Caki2 (cell line): Measurements from ENCODE around the gene GRK1. TPM values are rescaled to one million over a fixed set of nuclear protein-coding genes. Genes with fewer than 3 reads are reported as not detected.

ENCODE experiments used
- DNase-seq: peaks from one replicate; pipeline ENCODE4 v3.0.0-alpha.2; 2015; ENCODE audit warnings: low read depth
- in situ Hi-C: cut with HindIII; loops from 2 replicates; pipeline ENCODE4 v1.10.0; 2016; ENCODE audit warnings: low sequenced_read_pairs, low pct_unique_long_range_greater_than_20kb, mixed read lengths
- total RNA-seq: library from RNA; depleted of rRNA; stranded (reverse); fragments of >200 nt; shearing (Covaris generic); gene quantifications from 2 replicates; pipeline ENCODE4 v1.2.3, GENCODE V29; 2014; ENCODE audit warnings: low replicate concordance

Gene GRK1
- total RNA-seq, 1 experiment from 2014 or later = not detected

GRCh38 chr13:113657851-113658741 lies 8.9 kb upstream of the GRK1 start, which contains the start of gene ATP4B:
ATP4B (minus strand) TSS chr13:113658198; CDS start chr13:113658144, 54 bp downstream.
- no peak for DNase-seq
- in situ Hi-C loops = no loop called here

DNA sequence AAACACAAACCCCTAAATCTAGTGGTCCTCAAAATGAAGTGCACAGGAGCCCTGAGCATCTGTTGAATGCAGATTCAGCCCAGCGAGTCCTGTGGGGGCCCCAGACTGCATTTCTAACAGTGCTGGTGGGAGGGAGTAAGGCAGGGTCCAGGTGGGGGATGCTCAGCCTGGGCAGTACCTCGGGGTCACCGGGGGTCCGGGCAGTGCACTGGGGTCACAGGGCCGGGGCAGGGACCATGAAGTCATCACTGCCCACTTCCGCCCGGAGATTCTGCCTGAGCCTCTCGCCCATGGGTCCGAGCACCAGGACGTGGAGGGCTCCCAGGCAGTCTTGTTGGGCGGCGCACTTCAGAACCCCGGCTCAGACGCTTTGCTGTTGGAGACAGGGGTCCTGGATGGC lies 8.2 kb upstream of the GRK1 start:
- no peak for DNase-seq
- in situ Hi-C loops = no loop called here

- in situ Hi-C loops = no loop called here
- no peak for DNase-seq
These were observed 7.7 kb upstream of the GRK1 start for GRCh38 chr13:113659337-113659736.

DNA sequence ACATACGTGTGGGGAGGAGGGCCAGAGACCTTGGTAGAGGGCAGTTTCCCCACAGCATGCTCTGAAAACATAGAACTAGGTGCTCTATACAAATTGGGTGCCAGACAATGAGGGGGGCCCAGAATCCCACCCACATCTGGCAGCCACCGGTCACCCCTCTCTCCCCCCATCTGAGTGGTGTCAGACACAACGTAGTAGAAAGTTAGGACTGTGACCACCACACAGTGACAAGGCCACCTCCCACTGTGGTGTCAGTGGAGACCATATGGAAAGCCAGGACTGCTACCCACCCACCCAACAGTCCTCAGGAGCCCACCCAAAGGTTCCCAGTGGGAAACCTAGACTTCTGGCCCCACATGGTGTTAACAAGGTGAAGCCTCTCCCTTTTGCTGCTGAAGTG lies 7.0 kb upstream of the GRK1 start:
- DNase-seq = no peak
- in situ Hi-C loops = no loop called here

- in situ Hi-C loops = no loop called here
- DNase-seq = no peak
These were observed 5.5 kb upstream of the GRK1 start for GRCh38 chr13:113661509-113661908.

DNA sequence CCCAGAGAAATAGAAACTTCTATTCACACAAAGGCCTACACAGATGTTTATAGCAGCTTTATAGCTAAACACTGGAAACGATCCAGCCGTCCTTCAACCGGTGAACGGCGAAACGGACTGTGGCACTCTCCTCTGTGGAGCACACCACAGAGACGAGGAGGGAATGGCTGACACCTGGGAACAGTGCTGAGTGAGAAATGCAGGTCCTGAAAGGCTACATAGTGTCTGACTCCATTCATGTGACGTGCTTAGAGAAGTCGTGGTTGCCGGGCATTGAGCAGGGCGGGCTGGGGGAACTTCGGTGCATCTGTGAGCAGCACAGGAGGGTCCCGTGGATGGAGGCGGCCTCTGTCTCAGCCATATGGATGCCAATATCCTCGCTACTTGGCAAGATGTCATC lies 3.1 kb upstream of the GRK1 start:
- in situ Hi-C loops = no loop called here
- no peak for DNase-seq

DNA sequence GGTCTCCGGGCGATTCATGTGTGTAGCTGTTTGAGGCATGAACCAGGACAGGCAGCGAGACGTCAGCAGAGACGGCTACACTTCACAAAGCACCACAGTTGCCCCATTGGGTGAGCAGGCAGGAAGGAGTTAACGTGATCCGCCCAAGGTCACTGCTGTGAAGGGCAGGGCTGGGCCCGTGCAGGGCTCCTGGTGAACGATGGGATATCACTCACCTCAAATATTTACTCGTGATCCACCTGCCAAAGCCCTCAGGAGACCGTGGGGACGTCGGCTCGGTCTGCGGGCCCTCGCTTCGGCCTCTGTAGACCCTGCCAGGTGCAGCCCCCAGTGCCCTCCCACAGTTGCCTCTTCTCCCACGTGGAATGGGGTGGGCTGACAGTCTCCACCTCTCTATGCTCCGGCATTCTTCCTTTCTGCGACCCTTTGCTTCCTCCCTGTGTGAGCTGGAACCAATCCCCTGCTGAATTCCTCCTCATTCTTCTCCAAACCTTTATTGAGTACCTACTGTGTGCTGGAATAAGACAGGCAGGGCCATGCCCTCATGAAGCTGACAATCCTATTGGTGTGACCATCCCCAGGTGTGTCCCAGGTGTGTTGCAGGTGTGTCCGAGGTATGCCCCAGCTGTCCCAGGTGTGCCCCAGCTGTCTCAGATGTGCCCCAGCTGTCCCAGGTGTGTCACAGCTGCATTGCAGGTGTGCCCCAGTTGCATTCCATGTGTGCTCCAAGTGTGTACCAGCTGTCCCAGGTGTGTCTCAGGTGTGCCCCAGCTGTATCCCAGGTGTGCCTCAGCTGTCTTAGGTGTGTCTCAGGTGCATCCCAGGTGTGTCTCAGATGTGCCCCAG lies 2.0 kb upstream of the GRK1 start:
- no peak for DNase-seq
- in situ Hi-C loops = no loop called here

DNA sequence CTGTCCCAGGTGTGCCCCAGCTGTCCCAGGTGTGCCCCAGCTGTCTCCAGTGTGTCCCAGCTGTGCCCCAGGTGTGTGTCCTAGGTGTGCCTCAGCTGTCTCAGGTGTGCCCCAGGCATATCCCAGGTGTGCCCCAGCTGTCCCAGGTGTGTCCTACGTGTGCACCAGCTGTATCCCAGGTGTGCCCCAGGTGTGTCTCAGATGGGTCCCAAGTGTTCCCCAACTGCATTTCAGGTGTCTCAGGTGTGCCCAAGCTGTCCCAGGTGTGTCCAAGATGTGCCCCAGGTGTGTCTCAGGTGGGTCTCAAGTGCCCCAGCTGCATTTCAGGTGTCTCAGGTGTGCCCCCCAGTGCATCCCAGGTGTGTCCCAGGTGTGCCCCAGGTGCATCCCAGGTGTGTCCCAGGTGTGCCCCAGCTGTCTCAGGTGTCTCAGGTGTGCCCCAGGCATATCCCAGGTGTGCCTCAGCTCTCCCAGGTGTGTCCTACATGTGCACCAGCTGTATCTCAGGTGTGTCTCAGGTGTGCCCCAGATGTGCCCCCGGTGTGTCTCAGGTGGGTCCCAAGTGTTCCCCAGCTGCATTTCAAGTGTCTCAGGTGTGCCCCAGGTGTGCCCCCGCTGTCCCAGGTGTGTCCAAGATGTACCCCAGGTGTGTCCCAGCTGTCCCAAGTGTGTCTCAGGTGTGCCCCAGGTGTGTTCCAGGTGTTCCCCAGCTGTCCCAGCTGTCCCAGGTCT lies 1.3 kb upstream of the GRK1 start:
- DNase-seq = no peak
- in situ Hi-C loops = no loop called here

GRCh38 chr13:113666329-113666670 lies 719 bp upstream of the GRK1 start:
- DNase-seq = no peak
- in situ Hi-C loops = no loop called here

- no peak for DNase-seq
- in situ Hi-C loops = no loop called here
These were observed 912 bp downstream of the GRK1 start for GRCh38 chr13:113667771-113668490.

DNA sequence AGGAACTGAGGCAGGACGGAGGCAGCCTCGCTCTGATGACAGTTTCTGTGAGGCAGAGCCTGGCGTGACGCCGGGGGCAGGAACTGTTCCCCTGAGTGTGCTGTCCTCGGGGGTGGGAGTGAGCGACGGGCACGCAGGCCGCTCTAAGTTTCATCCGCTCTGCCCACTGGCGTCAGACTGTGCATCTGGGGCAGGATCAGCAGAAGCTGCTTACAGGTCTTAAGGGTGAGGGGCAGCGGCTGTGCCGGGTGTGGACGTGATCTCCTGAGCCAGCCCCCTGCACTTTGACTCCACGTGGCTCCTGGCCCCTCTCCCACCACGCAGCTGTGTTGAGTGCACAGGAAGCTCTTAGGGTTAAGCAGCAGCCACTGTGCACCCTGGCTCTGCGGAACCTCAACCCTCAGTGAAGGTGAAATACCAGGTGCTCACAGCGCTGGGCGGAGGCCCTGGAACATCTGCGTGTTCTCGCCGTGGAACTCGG lies 1.5 kb downstream of the GRK1 start:
- no peak for DNase-seq
- in situ Hi-C loops = no loop called here

- no peak for DNase-seq
- in situ Hi-C loops = no loop called here
These were observed 2.3 kb downstream of the GRK1 start for GRCh38 chr13:113669231-113669754.

- in situ Hi-C loops = no loop called here
- no peak for DNase-seq
These were observed 2.8 kb downstream of the GRK1 start for GRCh38 chr13:113669755-113670341.

- in situ Hi-C loops = no loop called here
These were observed 3.5 kb downstream of the GRK1 start for GRCh38 chr13:113670541-113670940.

DNA sequence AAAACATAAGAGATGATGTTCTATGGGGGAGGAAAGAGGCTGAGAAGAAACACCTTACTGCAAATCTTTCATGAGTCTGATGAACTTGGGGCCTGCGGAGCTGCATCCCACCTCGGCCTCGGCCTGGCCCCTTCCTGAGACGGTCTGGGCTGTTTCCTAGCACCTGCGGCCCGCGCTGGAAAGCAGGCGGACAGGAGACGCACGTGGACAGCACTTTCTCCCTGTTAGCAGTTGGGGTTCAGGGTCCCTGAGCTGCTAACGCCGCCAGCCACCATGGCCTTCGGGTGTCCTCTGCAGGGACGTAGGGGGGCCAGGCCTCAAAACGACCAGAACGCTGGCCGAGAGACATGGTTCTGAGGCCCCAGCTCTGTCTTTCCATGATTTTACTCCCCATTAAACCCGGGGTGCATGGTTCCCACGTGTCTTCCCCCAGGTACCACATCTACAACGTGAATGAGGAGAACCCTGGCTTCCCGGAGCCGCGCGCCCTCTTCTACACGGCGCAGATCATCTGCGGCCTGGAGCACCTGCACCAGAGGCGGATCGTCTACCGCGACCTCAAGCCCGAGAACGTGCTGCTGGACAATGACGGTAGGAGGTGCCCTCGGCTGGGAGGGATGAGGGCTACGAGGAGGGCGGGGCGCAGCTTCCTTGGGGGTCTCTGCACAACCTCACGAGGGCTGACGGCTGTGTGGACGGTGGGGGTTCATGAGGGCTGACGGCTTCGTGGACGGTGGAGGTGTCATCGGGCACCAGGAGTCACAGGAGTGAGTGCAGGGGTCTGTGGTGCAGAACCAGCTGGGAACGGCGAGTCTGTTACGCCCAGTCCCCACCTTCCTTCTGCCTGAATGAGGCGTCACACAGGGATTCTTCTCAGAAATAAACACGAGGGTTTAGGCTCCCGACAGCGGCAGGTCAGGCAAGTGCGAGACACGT lies 4.3 kb downstream of the GRK1 start:
- DNase-seq = no peak
- in situ Hi-C loops = no loop called here

More at GRCh38 chr13:113670541-113670940, 3.5 kb downstream of the GRK1 start:
- DNase-seq = no peak

DNA sequence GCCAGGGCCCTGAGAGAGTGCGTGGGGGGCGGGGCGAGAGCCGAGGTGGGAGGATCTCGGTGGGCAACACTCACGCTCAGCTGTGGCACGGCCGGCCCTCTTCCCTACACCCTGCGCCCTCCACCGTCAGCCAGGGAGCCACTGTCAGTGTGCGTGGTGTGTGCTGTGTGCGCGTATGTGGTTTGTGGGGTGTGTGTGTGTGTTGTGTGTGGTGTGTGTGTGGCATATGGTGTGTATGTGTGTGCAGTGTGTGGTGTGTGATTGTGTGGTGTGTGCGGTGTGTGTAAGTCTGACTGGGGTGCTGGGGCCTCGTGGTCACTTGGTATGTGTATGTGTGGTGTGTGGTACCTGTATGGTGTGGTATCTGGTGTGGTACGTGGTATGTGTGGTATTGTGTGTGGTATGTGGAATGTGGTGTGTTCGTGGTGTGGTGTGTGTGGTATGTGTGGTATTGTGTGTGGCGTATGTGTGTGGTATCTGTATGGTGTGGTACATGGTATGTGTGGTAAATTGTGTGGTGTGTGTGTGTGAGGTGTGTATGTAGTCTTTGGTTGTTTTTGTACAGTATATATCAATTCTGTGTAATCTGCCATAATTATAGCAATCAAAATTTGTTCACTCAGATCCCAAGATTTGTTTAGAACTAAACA lies 5.1 kb downstream of the GRK1 start:
- no peak for DNase-seq
- in situ Hi-C loops = no loop called here
